Stimulated activated CD4-positive, alpha-beta T cell treated with anti-CD3 and anti-CD28 coated beads, Interleukin-2, amount 100 ng/mL, for 4 hours (primary cell): Measurements from ENCODE around the gene RPS21.

Source experiments
- DNase-seq: peaks from one replicate; pipeline ENCODE4 v3.0.0-alpha.2; 2020; ENCODE audit warnings: low read depth

The RPS21 gene

DNA sequence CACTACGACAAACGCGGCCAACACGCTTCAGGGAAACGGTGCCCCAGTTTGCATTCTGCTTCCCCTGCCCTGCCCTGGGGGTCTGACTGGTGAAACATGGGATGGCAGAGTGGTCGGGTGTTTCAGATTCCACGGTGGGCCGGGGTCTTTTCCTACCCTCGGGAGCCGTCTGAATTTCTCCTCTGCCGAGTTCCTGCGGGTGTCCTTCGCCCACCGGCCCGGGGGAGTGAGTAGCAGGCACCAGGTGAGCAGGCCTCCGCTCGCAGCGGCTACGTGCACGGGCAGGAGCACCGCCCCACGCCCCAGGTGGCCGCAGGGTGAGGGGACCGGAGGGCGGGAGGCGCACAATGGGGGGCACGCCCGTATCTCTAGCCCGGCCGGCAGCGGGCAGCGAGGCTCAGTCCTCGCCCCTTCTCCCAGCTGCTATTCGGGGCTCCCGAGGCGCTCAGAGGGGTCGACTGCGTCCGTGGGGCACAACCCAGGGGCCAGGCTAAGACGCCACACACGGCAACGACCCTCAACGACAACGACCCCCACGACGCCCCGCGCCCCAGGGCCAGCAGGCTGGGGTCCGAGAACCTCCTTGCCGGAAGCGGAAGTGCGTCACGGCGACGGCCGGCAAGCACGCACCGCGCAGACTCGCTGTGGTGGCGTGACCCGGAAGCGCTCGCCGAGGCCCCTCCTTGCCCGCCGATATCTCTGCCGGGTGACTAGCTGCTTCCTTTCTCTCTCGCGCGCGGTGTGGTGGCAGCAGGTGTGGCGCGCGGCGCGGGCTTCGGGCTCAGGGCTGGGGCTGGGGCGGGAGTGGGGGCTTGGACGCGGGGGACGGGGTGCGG is at the start of gene RPS21:
Gene RPS21, plus strand, starts transcription at position 721 of the 836 bp plus-strand sequence. CDS start 236 bp downstream, outside the sequence.
- peak; percentile 92 for DNase-seq

DNA sequence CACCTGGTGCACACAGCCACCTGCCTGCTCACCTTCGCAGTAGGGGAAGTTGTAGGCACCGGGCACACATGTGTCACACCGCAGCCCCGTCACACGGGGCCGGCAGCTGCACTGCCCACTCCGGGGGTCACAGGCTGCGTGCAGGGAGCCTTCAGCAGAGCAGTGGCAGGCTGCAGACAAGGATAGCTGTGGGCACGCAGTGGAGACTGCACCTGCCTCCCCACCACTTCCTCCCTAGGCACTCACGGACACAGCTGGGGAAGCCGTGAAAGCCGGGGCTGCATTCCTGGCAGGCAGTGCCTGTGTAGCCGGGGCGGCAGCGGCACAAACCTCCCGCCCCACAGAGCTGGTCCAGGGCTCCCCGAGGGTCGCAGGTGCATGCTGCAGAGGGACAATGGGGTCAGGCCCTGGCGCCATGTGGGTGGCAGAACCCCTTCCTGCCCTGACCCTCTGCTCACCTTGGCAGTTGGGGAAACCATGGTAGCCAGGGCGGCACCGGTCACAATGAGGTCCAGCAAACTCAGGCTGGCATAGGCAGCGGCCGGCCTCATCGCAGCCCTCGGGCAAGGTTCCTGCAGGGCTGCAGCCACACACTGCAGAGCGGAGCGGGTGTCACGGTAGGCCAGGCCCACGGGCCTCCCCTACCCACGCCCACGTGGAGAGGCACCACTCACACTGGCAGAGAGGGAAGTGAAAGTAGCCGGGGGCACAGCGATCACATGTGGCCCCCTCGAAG is 49.2 kb upstream of the RPS21 start:
- no peak for DNase-seq

DNA sequence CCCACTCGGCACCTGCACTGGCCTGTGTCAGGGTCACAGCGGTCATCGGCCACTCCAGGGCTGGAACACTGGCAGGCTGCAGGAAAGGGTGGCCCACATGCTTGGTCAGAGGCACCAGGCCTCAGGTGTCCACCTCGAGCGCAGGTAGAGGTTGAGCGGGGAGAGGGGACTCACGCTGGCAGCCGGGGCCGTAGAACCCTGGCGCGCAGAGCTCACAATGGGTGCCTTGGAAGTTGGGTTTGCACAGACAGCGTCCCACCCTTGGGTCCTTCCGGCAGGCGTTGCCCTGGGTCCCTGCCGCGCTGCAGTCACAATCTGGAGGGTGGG is 48.6 kb upstream of the RPS21 start:
- DNase-seq, result no peak

DNA sequence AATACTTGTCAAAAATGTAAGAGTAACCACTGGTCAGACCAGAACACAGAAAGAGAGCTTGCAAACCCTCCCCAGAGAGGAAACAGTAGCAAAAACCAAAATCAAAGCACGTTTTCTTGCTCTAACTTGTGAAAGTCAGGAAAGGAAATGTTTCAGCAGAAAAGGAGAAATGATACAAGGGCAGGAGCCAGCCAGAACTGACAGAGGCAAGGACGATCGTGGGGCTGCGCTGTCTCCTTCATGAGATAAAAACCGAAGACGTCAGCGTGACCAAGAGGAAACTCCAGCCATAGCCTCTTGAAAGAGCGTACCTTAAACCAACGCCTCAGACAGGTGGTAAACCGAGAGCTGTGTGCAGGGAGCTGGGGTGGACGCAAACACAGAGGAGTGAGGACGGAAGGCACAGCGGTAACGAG is 47.2 kb upstream of the RPS21 start:
- DNase-seq, result no peak

DNA sequence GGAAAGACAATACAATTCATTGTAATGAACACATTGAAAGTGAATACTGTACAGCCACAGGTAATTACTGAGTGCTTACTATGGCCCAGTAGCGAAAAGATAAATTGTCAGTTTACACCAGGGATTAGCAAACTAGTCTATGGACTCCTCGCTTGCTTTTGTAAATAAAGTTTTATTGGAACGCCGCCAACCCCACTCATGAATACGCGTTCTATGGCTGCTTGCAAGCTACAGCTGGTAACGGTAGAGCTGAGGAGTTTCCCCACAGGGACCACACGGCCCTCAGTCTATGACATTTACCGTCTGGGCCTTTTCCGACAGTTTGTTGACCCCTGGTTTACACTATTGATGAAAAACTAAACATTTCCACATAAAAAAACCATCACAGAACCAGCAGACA is 44.0 kb upstream of the RPS21 start:
- no peak for DNase-seq

DNA sequence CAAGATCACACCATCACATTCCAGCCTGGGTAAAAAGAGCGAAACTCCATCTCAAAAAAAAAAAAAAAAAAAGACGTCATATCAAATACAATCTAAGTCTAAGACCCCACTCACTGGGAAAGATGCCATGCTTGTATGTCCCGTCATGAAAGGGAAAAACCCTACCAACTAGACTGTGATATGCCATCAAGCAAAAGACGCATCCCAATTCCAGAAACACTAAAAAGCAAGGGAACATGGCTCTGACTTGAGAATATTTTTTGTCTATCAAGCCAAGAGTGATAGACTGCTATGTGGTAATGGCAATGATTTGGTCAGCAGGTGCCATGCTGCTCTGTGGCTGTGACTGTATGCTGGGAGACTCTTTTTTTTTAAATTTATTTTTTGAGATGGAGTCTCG is 42.8 kb upstream of the RPS21 start:
- DNase-seq, result no peak

DNA sequence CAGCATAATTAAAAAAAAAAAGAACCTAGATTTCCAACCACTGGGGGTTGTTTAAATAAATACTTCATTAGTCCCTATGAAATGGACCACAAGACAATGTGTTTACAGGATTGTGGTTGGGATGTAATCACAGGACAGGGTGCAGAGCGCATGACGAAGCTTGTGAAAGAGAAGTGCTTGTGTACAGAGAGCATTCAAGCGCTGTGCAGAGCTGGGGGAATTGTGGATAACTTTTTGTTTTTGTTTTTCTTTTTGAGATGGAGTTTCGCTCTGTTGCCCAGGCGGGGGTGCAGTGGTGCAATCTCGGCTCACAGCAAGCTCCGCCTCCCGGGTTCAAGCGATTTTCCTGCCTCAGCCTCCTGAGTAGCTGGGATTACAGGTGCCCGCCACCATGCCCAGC is 42.1 kb upstream of the RPS21 start:
- no peak for DNase-seq

DNA sequence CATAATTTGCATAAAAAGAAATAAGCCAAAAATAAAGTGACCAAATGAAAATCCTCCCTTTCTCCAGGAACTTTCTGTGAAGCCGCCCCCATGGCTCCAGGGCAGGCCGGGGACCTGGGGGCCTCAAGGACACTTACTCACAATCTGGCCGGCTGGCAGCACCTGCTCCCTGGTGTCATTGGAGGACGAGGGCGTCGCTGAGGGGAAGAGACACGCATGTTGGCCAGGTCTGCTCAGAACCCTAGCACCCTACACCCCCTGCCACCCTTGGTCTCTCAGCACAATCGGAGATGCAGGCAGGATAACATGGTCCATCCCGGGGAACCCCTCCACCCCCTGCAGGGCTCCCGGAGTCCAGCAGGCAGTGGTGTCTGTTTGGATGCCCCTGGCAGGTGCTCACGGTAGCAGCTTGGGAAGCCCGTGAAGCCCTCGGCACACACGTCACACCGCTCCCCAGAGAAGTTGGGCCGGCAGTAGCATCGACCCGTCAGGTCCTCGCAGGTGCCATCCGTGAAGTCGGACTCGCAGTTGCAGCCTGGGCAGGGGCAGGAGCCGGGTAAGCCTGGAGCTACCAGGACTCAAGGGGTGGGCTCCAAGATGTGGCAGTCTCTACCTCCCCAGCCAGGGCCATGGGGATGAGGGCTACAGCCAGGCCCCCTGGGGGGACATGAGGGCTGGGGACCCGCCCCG is 41.1 kb upstream of the RPS21 start:
- DNase-seq, result no peak

DNA sequence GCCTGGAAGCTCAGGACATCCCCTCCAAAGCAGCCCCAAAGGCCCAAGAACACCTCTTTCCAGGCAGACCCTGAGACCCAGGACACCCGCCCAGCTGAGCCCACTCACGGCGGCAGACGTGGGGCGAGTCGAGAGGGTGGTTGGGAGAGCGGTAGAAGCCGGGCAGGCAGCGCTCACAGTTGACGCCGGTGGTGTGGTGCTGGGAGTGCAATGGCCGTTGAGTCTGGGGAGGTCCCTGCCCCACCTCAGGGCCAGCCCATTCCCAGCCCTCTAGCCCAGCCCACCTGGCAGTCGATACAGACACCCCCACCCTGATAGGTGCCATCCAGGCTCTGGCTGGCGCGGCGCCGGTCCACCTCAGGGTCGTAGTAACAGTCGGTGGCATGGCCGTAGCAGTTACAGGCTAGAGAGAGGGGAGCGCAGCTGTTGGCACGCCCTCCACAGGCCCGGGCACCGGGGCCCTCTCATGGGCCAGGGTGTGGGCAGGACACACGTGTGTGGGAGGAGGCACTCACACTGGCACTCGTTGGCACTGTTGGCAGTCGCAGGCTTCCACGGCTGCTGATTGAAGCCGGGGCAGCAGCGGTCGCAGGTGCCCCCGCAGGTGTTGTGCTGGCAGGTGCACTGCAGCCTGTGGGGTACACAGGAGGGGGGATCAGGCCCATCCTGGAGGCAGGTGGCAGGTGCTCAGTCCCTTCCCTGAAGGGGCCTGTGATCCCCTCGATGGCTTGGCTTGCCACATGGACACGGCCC is 40.3 kb upstream of the RPS21 start:
- DNase-seq, result no peak

DNA sequence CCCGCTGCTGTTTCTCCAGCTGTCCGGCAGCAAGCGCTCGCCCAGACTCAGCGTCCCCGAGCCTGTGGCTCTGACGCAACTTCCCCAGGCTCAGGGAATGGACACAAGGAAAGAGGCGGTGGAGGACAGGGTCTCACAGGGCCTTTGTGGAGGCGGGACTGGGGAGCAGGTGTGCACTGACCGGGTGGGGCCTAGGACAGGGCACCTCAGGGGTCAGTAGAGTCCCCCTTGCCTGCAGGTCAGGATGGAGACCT is 39.8 kb upstream of the RPS21 start:
- DNase-seq, result no peak

DNA sequence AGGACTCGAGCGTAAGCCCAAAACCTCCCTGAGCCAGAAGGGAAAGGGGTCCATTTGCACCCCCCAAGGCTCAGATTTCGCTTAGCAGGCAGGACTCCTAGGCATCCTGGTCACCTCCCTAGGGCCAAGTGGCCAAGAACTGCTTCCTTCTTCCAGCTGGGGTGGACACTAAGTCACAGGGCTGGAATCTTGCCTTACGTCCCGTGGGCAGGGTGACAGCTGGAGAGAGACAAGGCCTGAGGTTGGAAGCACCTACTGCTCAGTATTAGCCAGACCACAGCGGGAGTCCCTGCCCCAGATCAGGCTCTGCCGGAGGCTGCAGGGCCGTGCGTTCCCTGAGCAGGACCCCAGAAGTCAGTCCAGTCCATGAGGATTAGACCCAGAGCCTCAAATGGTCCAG is 39.5 kb upstream of the RPS21 start:
- DNase-seq, result no peak

DNA sequence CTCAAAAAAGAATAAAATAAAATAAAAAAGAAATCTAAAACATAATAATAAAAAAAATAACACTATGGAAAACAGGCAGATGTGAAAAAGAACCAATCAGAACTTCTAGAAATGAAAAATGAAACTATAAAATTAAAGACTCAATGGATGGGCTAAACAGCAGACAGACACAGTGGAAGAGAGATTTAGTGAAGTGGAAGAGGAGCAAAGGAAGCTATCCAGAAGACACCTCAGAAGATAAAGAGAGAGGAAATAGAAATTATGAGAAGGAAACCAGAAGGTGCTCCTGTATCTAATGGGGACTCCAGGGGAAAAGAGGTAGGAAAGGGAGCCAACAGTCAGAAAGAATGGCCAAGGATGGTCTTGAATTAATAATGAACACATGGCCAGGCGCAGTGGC is 38.3 kb upstream of the RPS21 start:
- DNase-seq, result no peak

DNA sequence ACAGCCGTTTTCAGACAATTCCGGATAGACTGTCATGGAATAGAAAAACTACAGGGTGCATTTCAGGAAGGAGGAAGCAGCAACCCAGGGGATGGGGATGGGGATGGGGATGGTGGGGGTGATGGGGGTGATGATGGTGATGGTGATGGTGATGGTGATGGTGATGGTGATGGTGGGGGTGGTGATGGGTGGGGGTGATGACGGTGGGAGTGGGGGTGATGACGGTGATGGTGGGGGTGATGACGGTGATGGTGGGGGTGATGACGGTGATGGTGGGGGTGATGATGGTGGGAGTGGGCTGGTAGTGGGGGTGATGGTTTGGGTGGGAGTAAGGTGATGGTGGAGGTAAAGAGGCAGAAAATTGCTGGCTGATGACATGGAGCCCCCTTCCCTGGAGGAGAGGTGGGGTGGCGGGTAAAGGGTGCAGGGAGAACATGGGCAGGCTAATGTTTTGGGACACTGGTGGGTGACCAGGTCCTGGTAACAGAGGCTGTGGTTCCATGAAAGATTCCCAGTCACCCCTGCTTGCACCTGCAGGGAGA is 37.3 kb upstream of the RPS21 start:
- DNase-seq, result no peak

DNA sequence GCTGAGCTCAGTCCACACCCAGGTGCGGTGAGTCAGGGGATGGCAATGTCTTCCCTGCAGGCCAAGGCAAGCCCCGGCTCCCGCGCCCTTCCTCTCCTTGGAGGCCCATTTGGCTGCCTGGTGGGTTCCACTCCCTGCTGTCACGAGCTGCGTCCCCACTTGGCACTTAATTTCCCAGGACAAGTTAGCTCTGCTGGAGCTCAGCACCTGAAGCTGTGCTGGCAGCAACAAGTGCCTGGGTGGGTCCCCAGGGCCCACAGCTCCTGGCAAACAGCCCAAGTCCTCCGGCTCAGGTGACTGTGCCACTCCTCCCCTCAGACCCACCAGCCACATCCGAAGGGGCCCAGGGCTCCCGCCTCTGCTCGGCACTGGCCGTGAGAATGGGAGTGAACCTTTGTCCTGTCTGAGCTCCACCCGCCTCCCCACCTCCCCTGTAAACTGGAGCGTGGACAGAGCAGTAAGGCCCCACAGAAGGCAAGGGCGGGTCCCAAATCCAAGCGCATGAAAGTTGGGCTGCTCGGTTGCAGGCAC is 36.7 kb upstream of the RPS21 start:
- no peak for DNase-seq

DNA sequence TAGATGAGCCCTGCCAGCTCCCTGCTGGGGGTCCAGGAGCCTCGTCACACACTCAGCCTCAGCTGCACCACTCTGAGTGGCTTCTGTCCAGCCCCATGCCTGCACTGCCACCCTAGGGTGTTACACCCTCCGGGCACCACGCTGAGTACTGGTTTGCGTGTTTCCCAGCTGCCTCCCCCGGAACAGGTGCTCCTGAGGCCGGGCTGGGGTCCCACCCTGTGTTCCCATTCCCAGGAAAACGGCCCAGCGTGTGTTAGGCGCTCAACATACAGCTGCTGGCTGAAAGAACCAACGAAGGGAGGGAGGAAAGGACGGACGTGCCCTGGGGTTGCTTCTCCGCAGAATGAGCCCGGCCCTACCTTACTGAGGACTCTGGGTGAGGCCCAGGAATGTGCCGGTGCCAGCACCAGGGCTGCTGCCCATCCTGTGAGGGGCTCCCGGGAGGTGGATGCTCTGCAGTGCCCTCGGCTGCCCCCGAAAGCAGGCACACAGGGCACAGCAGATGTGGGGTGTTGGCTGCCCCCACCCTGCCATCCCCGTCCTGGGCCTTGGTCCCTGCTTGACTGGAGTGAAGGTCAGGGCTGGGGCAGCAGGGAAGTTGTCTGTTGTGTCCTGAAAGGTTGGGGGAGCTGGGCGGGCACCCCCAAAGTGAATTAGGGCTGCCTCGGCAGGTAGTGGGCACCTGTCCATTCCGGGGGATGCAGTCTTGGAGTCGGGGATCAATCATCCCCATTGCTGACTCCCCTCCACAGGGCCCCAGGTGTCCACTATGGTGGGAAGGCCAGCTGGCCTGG is 36.1 kb upstream of the RPS21 start:
- DNase-seq, result no peak

DNA sequence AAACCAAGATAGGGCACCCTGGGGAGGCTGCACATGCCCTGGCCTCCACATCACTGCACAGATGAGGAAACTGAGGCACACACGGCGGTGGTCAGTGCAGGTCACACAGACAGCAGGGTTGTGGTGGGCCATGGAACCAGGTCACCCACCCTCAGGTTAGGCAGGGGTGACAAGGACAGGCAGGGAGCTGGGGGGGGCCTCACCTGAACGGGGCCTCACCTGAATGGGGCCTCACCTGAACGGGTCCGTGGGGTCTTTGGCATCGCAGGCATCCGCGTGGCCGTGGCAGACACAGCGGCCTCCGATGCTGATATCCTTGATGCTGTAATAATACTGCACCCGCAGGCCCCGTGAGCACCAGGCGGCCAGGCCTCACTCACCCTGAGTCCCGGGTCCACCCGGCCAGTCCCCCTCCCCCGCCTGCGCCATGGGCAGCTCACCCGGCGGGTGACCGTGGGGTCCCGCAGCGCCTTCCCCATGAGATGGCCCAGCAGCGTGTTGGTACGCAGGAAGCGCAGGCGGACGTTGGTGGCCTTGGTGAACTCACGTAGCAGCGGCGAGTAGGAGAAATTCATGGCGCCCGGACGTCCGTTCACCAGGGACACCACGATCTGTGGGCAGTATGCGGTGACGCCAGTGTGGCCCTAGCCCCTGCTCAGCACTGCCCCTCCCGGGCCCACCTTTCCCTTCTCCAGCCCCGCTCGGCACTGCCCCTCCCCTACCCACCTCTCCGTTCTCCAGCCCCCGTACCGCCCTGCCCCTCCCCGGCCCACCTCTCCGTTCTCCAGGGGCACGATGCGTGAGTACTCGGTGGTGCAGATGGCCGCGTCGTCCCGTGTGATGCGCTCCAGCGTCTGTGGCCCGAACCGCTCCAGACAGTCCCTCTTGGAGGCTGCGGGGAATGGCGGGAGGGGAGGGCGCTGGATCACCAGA is 35.2 kb upstream of the RPS21 start:
- no peak for DNase-seq

DNA sequence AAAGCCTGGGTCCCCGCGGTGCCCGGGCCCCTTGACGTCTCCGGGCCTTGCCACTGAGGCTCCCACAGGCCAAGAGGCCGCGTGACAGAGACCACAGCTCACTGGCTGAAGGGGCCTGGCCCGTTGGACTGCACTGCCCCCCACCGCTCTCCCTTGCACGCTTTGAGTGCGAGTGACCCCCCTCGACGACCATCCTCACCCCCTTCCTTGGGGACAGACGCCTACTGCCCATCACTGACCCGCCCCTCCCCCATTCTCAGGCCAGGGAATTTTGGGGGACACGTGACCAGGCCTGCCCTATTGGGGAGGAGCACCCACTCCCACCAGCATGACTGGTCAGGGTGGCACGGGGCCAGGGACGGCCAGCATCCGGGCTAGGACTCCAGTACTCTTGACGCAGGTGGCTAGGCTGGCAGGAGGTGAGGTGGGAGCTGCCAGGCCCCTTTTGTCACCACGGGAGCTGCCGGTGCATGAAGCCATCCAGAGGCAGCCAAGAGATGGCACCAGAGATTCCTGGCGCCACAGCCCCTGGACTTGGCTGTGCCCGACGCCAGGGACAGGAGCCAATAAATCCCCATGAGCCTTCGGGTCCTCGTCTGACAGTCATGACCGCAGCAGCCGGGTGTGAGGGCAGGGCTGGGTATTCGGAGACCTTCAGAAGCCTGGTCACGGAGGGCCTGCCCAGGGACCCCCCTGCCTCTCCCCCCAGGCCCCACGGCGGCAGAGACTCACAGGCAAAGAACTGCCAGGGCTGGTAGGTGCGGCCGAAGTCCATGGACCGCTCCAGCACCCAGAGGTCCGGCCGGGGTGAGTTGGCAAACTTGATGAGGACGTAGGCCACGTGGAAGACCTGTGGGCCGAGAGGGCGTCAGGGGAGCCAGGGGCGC is 34.3 kb upstream of the RPS21 start:
- DNase-seq, result no peak

DNA sequence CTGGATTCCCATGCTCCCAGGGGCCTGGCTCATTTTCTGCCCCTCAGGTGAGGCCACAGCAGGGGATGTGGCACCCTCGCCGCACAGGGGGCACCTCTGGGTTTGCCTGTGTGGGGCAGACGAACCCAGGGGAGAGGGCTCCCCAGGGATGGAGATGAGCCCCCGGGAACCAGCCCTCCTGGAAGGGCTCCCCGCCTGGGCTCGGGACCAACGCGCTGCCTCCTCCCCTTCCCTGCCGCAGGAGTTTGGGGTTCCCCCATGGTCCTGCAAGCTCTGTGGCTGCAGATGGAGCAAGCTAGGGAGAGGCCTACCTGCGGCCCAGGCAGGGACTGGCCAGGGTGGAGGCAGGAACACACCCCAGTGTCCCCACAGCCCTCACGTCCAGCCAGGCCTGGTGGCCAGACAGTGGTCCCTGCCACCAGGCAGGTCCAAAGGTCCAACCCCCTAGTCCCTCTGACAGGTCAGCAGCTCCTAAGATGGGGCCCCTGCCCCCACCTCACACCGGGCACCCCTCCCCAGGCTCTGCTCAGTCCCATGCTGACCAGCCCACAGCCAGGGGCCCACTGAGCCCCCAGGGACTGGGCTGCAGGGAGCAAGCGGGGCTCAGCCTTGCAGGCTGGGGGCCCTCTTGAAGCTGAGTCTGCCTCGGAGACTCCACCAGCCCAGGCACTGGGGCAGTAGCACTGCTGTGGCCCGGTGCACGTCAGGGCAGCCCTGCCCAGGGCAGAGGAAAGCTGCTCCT is 33.4 kb upstream of the RPS21 start:
- no peak for DNase-seq
